GM19372 (cell line): ENCODE measurements around the gene PAX5.

Experiments
- ATAC-seq: cut with Tn5 transposase; IDR thresholded peaks from one replicate; pipeline ENCODE4 v1.9.1; 2021; ENCODE audit warnings: mild to moderate bottlenecking, low read depth, moderate library complexity; ENCODE audit not compliant: unreplicated experiment

The PAX5 gene

GRCh38 chr9:36818965-36819870, 214.8 kb downstream of the PAX5 start:
- no peak for ATAC-seq

GRCh38 chr9:36818242-36818938, 215.7 kb downstream of the PAX5 start:
- ATAC-seq = no peak

- ATAC-seq = no peak
Observed at GRCh38 chr9:36817160-36817834, 216.8 kb downstream of the PAX5 start.

GRCh38 chr9:36816371-36816770, 217.7 kb downstream of the PAX5 start:
- no peak for ATAC-seq

- ATAC-seq = no peak
Observed at GRCh38 chr9:36815566-36816348, 218.3 kb downstream of the PAX5 start.

GRCh38 chr9:36815023-36815422, 219.0 kb downstream of the PAX5 start:
- no peak for ATAC-seq

- ATAC-seq = no peak
Observed at GRCh38 chr9:36813154-36813553, 220.9 kb downstream of the PAX5 start.

- no peak for ATAC-seq
Observed at GRCh38 chr9:36812556-36812955, 221.5 kb downstream of the PAX5 start.

- no peak for ATAC-seq
Observed at GRCh38 chr9:36808251-36808650, 225.8 kb downstream of the PAX5 start.

GRCh38 chr9:36803961-36804360, 230.1 kb downstream of the PAX5 start:
- ATAC-seq = no peak

- ATAC-seq = no peak
Observed at GRCh38 chr9:36802201-36802920, 231.7 kb downstream of the PAX5 start.

GRCh38 chr9:36800455-36800854, 233.6 kb downstream of the PAX5 start:
- ATAC-seq = no peak

- no peak for ATAC-seq
Observed at GRCh38 chr9:36798350-36799065, 235.6 kb downstream of the PAX5 start.

GRCh38 chr9:36797471-36798220, 236.4 kb downstream of the PAX5 start:
- no peak for ATAC-seq

- no peak for ATAC-seq
Observed at GRCh38 chr9:36796671-36797419, 237.2 kb downstream of the PAX5 start.

- no peak for ATAC-seq
Observed at GRCh38 chr9:36794461-36794860, 239.6 kb downstream of the PAX5 start.

- ATAC-seq = no peak
Observed at GRCh38 chr9:36793277-36793676, 240.8 kb downstream of the PAX5 start.
